OCI-LY1 (cell line): ENCODE results near the gene CIDEC.

Experiments used
- H2AFZ ChIP-seq: fragments of 200-600 bp; sonication (generic), shearing (Covaris generic); 2 replicates; pipeline ENCODE4 v1.6.0; 2014; ENCODE audit warnings: antibody characterized with exemption, mild to moderate bottlenecking, low read length
- H3F3A ChIP-seq: fragments of 200-600 bp; sonication (generic), shearing (Covaris generic); 2 replicates; pipeline ENCODE4 v1.6.0; 2014; ENCODE audit warnings: mild to moderate bottlenecking, antibody characterized with exemption, low read length, moderate library complexity; ENCODE audit not compliant: insufficient read depth
- H3K27ac ChIP-seq: fragments of 200-600 bp; sonication (generic); 2 replicates; pipeline ENCODE4 v1.5.1; 2014; ENCODE audit warnings: low read length, mixed run types, mild to moderate bottlenecking, low read depth; ENCODE audit not compliant: poor library complexity, severe bottlenecking
- H3K27me3 ChIP-seq: fragments of 200-600 bp; sonication (generic); 2 replicates; pipeline ENCODE4 v1.6.0; 2014; ENCODE audit warnings: antibody characterized with exemption, mild to moderate bottlenecking, low read length, moderate library complexity; ENCODE audit not compliant: insufficient read depth
- H3K36me3 ChIP-seq: fragments of 200-600 bp; sonication (generic); 2 replicates; pipeline ENCODE4 v1.6.1; 2014; ENCODE audit warnings: mild to moderate bottlenecking, antibody characterized with exemption, low read length, moderate library complexity, mixed read lengths; ENCODE audit not compliant: insufficient read depth
- H3K4me1 ChIP-seq: fragments of 200-600 bp; sonication (generic); 2 replicates; pipeline ENCODE4 v1.5.1; 2014; ENCODE audit warnings: mild to moderate bottlenecking, low read length, moderate library complexity; ENCODE audit not compliant: insufficient read depth, severe bottlenecking
- H3K4me2 ChIP-seq: fragments of 200-600 bp; sonication (generic), shearing (Covaris generic); 2 replicates; pipeline ENCODE4 v1.6.1; 2014; ENCODE audit warnings: low read length
- H3K4me3 ChIP-seq: fragments of 200-600 bp; sonication (generic); 2 replicates; pipeline ENCODE4 v1.5.1; 2014; ENCODE audit warnings: low read length, low read depth, mild to moderate bottlenecking, mixed read lengths; ENCODE audit not compliant: poor library complexity, severe bottlenecking
- H3K79me2 ChIP-seq: fragments of 200-600 bp; shearing (Covaris generic); 2 replicates; pipeline ENCODE4 v1.6.1; 2016; ENCODE audit warnings: mixed run types, low read length, mixed read lengths; ENCODE audit not compliant: insufficient read depth
- H3K9ac ChIP-seq: fragments of 200-600 bp; sonication (generic), shearing (Covaris generic); 2 replicates; pipeline ENCODE4 v1.6.1; 2014; ENCODE audit warnings: mild to moderate bottlenecking, low read length, mixed read lengths
- H3K9me2 ChIP-seq: fragments of 200-600 bp; sonication (generic), shearing (Covaris generic); 2 replicates; pipeline ENCODE4 v1.6.1; 2014; ENCODE audit warnings: low read depth, mild to moderate bottlenecking, low read length, mixed read lengths
- H3K9me3 ChIP-seq: fragments of 200-600 bp; shearing (Covaris generic); 2 replicates; pipeline ENCODE4 v1.6.1; 2014; ENCODE audit warnings: low read length, mixed read lengths
- H4K20me1 ChIP-seq: fragments of 200-600 bp; sonication (generic), shearing (Covaris generic); 2 replicates; pipeline ENCODE4 v1.6.0; 2016; ENCODE audit warnings: mild to moderate bottlenecking, low read length; ENCODE audit not compliant: insufficient read depth
- EZH2 ChIP-seq: fragments of 200-600 bp; sonication (generic), shearing (Covaris generic); IDR thresholded peaks from 2 replicates; pipeline ENCODE4 v1.8.0; 2017; ENCODE audit warnings: borderline replicate concordance, mixed run types, mild to moderate bottlenecking, antibody characterized with exemption, low read length, moderate library complexity, mixed read lengths
- TF ChIP-seq, protein P1 (sequence below): fragments of 200-600 bp; sonication (generic), shearing (Covaris generic); IDR thresholded peaks from 2 replicates; pipeline ENCODE4 v1.5.1; 2017; ENCODE audit warnings: mild to moderate bottlenecking, antibody characterized with exemption, low read length, moderate library complexity, mixed read lengths

Gene CIDEC

GRCh38 chr3:9917820-9918219, 37.8 kb upstream of the CIDEC start:
- Histone ChIP-seq H3K9me2 (no peaks in the 10 kb centered on the region), H2AFZ (no peak overlapping the region), H3F3A (no peaks in the 10 kb centered on the region), H3K9ac (no peak overlapping the region), H3K4me2 (no peak overlapping the region), H3K4me1 (no peaks in the 10 kb centered on the region), H3K27ac (no peak overlapping the region), H3K4me3 (no peak overlapping the region), H3K27me3 (no peaks in the 10 kb centered on the region), H3K79me2 (no peaks in the 10 kb centered on the region), H4K20me1 (no peaks in the 10 kb centered on the region), H3K9me3 (no peaks in the 10 kb centered on the region), H3K36me3 (no peaks in the 10 kb centered on the region)
- TF ChIP-seq EZH2, result no peak
- TF ChIP-seq, protein P1, sequence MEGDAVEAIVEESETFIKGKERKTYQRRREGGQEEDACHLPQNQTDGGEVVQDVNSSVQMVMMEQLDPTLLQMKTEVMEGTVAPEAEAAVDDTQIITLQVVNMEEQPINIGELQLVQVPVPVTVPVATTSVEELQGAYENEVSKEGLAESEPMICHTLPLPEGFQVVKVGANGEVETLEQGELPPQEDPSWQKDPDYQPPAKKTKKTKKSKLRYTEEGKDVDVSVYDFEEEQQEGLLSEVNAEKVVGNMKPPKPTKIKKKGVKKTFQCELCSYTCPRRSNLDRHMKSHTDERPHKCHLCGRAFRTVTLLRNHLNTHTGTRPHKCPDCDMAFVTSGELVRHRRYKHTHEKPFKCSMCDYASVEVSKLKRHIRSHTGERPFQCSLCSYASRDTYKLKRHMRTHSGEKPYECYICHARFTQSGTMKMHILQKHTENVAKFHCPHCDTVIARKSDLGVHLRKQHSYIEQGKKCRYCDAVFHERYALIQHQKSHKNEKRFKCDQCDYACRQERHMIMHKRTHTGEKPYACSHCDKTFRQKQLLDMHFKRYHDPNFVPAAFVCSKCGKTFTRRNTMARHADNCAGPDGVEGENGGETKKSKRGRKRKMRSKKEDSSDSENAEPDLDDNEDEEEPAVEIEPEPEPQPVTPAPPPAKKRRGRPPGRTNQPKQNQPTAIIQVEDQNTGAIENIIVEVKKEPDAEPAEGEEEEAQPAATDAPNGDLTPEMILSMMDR, result no peak

- Histone ChIP-seq H4K20me1 (no peaks in the 10 kb centered on the region), H3K36me3 (no peaks in the 10 kb centered on the region), H3F3A (no peaks in the 10 kb centered on the region), H3K9me2 (no peaks in the 10 kb centered on the region), H3K4me3 (peak within 1 kb of the TSS; percentile 25), H3K27me3 (no peaks in the 10 kb centered on the region), H3K4me1 (no peaks in the 10 kb centered on the region), H3K79me2 (no peaks in the 10 kb centered on the region), H3K9me3 (no peaks in the 10 kb centered on the region), H3K4me2 (peak within 1 kb of the TSS; percentile 38; the same call in 1 of the 2 replicates), H3K27ac (no peak within 1 kb of the TSS), H2AFZ (no peak within 1 kb of the TSS), H3K9ac (no peak within 1 kb of the TSS)
- TF ChIP-seq, protein P1, result no peak
- TF ChIP-seq EZH2, result no peak
Observed at GRCh38 chr3:9916734-9917680, 37.0 kb upstream of the CIDEC start, which contains the start of gene IL17RC. TSS of gene IL17RC (plus strand) at chr3:9917098. CDS start at chr3:9917316, 218 bp downstream.

GRCh38 chr3:9916346-9916733, 36.3 kb upstream of the CIDEC start:
- Histone ChIP-seq H3K4me3 (no peak overlapping the region), H2AFZ (no peak overlapping the region)

More at GRCh38 chr3:9916346-9916733, 36.3 kb upstream of the CIDEC start:
- Histone ChIP-seq H3K27ac (no peak overlapping the region), H3K36me3 (no peaks in the 10 kb centered on the region), H3K9ac (no peak overlapping the region), H4K20me1 (no peaks in the 10 kb centered on the region), H3K9me3 (no peaks in the 10 kb centered on the region), H3K4me2 (no peak overlapping the region), H3K79me2 (no peaks in the 10 kb centered on the region), H3F3A (no peaks in the 10 kb centered on the region), H3K27me3 (no peaks in the 10 kb centered on the region), H3K9me2 (no peaks in the 10 kb centered on the region), H3K4me1 (no peaks in the 10 kb centered on the region)
- TF ChIP-seq, protein P1, result no peak
